Ishikawa (cell line): ENCODE data around the gene NBAS.

Source experiments
- CEBPB ChIP-seq: IDR thresholded peaks from 2 replicates; pipeline ENCODE4 v1.6.1; 2012
- EP300 ChIP-seq: IDR thresholded peaks from 2 replicates; pipeline ENCODE4 v1.6.1; 2012; ENCODE audit warnings: borderline replicate concordance
- FOXM1 ChIP-seq: IDR thresholded peaks from 2 replicates; pipeline ENCODE4 v1.6.1; 2012; ENCODE audit warnings: low read depth, borderline replicate concordance
- RAD21 ChIP-seq: IDR thresholded peaks from 2 replicates; pipeline ENCODE4 v1.6.1; 2012; ENCODE audit warnings: low read depth
- TAF1 ChIP-seq: IDR thresholded peaks from 2 replicates; pipeline ENCODE4 v1.6.1; 2012; ENCODE audit warnings: low read depth, mild to moderate bottlenecking
- USF1 ChIP-seq: IDR thresholded peaks from 2 replicates; pipeline ENCODE4 v1.6.1; 2012
- YY1 ChIP-seq: IDR thresholded peaks from 2 replicates; pipeline ENCODE4 v1.6.1; 2012; ENCODE audit warnings: low read depth
- ZBTB7A ChIP-seq: IDR thresholded peaks from 2 replicates; pipeline ENCODE4 v1.6.1; 2012; ENCODE audit warnings: low read depth

- no peak for TF ChIP-seq CEBPB
- TF ChIP-seq TAF1: no peak
- no peak for TF ChIP-seq ZBTB7A
- no peak for TF ChIP-seq FOXM1
- TF ChIP-seq USF1: no peak
- no peak for TF ChIP-seq EP300
- no peak for TF ChIP-seq YY1
- no peak for TF ChIP-seq RAD21
These were observed 257.3 kb downstream of the NBAS start for GRCh38 chr2:15303874-15304273.
